Putamen (tissue), 1 donor: ENCODE data around the gene SORL1.

ENCODE experiments used
- DNase-seq: peaks from one replicate; pipeline ENCODE4 v3.0.0-alpha.2; 2016; ENCODE audit warnings: low spot score

The SORL1 gene

DNA sequence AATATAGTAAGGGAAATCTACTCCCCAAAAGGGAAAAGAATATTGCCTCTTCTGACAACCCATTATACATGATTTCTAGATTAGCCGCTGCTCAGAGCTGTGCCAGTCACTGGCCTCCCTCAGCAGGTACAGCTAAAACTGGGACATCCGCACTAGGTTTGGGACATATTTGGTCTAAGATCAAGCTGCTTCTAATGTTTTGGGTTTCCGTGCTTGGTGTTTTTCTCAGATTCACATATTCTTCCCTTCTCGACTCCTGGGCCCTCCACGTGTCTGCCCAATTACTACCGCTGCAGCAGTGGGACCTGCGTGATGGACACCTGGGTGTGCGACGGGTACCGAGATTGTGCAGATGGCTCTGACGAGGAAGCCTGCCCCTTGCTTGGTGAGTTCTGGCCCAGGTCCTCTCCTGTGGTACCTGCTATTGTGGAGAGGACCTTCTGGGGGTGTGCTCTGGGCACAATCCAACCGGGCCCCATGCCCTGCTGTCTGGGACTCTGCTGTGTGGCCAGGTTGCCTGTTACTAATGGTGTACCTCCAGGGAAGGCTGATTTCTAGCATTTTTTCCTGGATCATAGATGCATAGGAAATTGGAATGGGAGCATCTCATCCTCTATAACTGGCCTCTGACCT lies 138.8 kb downstream of the SORL1 start:
- DNase-seq: no peak

GRCh38 chr11:121591405-121592033 lies 139.4 kb downstream of the SORL1 start:
- peak; percentile 76 for DNase-seq

DNA sequence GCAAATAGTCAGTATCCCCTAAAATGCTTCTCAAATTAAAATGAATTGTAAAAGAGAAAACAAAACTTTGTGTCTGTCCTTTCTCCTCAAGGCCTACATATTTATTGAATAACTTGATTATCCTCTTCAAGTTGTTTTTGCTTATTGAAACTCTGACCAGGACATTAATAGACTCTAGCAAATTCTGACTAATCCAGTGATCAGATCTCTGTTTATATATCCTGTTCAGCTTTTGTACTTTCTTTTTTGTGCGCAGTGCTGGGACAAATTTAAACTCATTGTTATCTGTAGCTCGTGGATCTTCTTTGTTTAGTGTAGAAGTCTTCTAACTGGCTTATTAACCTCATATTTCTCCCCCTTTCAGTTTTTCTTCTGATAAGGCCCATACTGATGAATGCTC lies 140.6 kb downstream of the SORL1 start:
- no peak for DNase-seq

- DNase-seq: no peak
Measured at GRCh38 chr11:121595717-121596161, 143.6 kb downstream of the SORL1 start.

DNA sequence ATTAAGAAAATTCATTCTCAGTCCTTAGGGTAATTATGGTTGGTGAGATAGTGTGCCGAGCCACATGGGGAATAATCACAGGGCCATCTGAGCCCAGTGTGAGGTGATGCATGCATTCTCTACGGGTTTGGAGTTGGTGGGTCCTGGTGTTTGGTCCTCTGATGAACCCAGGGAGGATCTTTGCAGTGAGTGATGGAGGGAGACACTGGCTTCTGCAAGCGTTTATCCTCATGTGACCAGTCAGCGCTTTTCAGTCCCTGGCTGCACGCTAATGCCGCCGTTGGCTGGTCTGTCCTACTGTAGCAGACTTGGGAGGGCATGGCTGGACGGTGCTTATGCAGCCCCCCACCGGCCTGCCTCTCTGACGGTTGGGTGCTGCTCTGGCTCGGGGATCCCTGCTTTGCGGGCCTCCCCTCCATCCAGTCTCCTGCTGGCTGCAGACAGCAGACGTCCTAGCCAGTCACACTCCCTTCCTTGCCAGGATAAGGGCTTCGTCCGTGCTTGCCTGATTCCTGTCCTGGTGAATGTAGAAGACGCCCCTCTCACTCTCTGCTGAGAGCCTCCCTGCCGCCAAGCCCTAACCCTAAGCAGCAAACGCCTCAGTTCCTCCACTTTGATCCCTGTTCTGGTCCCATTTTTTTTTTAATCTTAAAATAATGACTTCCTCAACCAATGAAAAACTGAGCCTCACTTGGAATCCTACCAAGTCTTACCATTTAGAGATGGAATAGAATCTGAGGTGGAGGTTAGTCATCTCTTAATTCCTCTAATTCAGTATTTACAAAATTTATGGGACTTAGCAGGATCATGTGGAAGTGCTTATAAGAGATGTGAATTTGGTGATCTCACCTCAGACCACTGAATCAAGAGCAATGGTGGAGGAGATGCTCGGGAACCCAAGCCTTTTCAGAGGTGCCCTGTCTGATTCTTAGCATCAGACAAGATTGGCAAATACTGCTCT lies 144.4 kb downstream of the SORL1 start:
- DNase-seq: no peak

DNA sequence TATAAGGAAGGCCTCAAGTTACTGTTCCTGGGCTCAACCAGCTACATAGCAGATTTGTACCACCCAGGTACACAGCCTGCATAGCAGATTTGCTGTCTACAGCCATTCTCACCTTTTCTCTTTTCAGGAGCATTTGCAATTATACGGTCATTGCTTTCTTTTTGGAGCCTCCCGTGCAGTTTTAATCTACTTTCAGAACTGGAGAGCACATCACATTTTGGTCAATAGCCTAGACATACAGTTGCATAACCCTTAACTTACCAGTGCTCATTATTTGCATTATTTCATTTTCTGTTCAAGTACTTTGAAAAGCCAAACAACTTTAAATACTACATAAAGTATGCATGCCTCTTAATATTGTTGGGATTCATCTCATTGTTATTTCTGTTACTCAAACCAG lies 151.2 kb downstream of the SORL1 start:
- no peak for DNase-seq

DNA sequence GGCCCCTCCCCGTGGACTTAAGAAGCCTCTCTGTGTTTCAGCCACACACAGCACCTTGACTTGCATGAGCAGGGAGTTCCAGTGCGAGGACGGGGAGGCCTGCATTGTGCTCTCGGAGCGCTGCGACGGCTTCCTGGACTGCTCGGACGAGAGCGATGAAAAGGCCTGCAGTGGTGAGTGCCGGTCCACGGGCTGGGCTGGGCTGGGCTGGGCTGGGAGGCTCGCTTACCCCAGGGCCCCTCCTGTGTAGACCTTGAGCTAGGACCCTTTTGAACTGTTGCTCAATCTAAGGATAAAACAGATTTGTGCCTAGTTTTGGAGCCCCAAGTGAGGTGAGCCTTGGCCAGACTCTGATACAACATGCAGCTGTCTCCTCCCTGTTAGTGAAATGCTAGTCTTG lies 152.0 kb downstream of the SORL1 start:
- no peak for DNase-seq

DNA sequence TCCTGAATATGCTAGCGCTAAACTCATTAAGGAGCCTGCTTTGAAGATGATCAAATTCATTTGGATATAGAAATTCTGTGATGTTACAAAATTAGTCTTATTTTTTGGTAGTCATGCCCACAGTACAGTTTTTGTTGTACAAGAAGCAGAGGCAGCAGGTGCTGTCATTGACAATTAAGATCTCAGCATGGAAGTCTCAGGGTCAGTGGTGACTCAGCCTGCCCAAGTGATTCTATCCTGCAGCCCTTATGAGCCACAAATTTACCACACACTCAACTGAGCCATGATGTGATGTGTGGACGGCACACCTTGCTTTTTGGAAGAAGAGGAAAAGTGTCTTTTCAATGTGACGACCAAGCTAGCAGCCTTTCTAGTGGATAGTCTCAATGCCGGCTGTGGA lies 154.2 kb downstream of the SORL1 start:
- no peak for DNase-seq

- no peak for DNase-seq
Measured at GRCh38 chr11:121607341-121607740, 155.2 kb downstream of the SORL1 start.

DNA sequence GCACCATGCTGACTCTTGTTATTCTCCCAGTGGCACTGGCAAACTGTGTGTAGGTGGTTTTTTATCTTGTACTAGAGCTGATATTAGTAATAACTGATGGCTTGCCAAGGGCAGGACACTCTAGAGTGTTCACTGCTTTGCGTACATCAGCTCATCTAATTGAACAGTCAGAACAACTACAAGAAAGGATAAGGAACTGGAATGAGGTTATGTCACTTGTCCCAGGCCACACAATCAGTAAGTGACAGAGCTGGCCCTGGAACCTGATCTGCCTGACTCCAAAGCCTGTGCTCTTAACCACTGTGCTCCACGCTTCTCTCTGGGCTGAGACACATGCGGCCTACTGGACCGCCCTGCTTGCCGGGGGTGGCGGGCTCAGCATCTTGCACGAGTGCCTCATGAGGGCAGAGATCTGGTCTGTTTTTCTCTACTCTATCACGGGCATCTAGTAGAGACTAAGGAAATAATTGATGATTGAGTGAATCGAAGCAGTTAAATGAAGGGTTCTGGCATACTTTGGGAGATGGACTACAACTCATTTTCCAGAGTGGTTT lies 156.5 kb downstream of the SORL1 start:
- no peak for DNase-seq

DNA sequence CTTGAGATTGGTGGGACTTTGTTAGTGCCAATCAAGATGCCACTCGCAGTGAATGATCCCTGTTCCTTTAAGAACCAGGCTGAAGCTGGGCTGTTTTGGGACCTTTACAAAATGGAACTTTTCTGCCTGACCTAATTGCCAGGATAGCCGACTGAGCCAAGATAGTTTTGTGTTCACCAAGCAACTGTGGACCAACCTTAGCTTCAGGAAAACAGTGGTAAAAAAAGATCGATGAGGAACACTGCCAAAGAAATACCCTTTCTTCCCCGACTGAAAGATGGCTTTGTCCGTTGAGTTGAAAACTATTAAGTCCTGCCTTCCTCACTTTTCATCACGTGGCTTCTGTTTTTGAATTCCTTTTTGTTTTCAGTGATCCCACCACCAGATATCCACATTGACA lies 158.6 kb downstream of the SORL1 start:
- DNase-seq: peak; percentile 48

GRCh38 chr11:121611242-121611641 lies 159.1 kb downstream of the SORL1 start:
- no peak for DNase-seq

DNA sequence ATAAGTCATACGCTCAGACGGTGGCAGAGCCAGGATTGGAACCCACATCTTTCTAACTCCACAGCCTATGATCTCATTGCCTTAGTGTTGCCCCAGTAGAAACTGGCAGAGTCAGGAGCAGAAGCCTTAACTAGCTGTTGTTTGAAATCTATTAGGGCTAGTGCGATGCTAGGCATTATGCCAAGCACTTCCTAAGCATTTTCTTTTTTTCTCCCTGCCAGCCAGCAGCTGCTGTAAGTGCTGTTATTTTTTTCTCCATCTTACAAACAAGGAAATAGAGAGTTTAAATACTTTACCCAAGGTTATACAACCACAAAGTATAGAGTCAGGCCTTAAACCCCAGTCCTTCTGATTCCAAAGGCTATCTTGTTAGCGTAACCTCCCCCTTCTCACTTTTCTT lies 161.6 kb downstream of the SORL1 start:
- no peak for DNase-seq

DNA sequence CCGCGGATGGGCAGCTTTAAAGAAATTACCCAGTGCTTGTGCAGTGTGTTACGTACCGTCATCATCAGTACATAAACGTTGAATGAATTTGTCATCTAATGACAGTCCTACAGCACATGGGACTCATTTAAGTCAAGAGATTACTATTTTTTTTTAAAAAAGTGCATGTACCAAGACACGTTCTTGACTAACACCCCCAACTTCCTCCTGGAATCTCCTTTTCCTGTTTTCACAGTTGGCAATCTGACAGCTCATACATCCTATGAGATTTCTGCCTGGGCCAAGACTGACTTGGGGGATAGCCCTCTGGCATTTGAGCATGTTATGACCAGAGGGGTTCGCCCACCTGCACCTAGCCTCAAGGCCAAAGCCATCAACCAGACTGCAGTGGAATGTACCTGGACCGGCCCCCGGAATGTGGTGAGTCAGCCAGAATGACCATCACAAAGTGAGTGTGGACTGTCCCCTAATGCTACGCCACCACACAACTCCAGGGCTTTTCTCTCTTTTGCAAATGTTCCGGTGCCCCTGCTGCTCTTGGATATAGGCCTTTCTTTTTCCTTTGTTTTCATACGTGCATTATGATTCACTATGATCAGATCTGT lies 162.6 kb downstream of the SORL1 start:
- no peak for DNase-seq

- no peak for DNase-seq
Measured at GRCh38 chr11:121615501-121615900, 163.4 kb downstream of the SORL1 start.

DNA sequence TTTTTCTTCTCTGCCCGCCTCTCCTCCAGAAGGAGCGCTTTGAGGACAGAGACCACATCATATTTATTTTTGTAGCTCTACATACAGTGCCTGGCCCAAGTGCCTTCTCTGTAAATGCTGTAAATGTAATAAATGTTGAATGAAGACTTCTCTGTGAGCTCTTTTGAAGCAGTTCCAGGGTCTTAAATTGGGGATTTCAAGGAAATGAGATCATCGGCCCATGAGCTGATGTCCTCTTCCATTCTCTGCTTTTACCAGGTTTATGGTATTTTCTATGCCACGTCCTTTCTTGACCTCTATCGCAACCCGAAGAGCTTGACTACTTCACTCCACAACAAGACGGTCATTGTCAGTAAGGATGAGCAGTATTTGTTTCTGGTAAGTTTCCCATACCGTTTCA lies 166.4 kb downstream of the SORL1 start:
- DNase-seq: no peak

DNA sequence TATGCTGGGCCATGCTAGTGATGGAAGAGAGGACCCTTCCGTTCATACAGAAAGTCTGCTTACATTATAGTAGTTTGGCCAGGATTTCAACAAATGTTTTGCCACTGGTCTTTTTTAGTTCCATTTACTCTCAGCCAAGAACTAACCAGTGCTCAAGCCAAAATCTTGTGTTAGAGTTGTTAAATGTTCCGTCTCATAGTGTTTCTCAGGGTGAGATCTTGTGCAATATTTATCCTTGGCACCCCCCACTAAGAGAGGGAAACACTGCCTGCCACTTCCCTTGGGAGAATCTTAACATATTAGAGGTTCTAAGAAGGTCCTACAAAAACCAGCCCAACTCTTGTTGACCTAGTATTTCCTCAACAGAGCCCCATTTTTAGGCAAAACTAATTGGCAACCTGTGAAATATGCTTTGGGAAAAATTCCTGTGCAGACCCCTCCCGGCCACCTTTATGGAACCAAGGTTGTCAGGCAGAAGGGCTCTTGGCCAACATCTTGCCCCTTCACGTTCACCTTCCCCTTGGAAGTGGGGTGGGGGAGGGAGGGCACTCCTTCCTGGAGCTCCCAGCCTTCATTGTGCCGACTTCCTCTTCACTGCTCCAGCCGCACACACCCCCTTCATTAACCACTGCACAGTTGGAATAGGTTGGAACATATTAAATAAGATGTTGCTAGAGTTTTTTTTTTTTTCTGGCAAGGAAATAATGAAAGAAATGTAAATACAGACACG lies 173.8 kb downstream of the SORL1 start:
- DNase-seq: peak; percentile 32

- no peak for DNase-seq
Measured at GRCh38 chr11:121626507-121626875, 174.4 kb downstream of the SORL1 start.

DNA sequence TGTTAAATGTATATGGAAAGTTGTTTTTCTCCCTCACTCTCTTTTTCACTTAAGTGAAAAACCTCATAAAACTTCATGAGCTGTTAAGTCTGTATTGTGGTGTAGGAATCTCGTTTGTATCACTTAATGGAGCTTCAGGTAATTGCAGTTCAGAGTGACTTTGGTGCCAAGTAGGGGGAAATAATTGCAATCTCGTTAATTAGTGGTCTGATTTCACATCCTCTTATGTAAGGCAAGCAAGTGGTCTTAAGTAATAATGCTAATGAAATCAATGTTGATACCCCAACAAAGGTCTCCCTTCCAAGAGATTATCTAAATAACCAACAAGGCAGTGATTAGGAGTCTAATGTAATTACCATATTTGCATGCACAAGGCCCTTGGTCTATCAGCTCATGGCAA lies 174.9 kb downstream of the SORL1 start:
- no peak for DNase-seq

DNA sequence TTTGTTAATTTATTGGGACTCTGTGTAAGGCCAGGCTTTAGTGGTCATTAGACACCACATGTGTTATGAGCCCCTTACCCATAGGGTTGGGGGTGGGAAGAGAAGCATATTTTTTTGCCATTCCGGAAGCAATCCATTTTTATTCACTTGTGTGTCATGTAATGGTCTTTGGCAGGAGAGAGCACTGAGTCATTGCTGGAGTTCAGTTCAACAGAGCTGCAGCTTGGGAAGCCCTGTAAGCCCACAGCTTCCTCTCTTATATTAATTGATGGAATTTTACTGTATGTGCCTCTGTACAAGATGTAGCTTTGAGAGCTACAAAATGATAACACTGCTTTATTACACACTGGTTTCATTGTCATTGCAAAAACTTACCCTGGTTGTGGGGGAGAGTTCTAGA lies 177.9 kb downstream of the SORL1 start:
- DNase-seq: no peak

- DNase-seq: no peak
Measured at GRCh38 chr11:121631456-121631855, 179.3 kb downstream of the SORL1 start.

GRCh38 chr11:121634273-121634672 lies 182.2 kb downstream of the SORL1 start:
- DNase-seq: no peak
